GM23338 (cell line): ENCODE results near the gene ADORA1.

Experiments used
- CREB1 ChIP-seq: fragments of 250-450 bp; sonication (Bioruptor Pico); IDR thresholded peaks from 2 replicates; pipeline ENCODE4 v1.5.0; 2020; ENCODE audit warnings: low read depth, mild to moderate bottlenecking, moderate library complexity
- CTCF ChIP-seq, 2 experiments: fragments of 200-600 bp in 1 of 2; sonication (generic) in 1 of 2; conservative IDR thresholded peaks; 2 replicates each; pipeline versions ENCODE4 v1.5.1 to v1.6.1; 2016 to 2017; ENCODE audit warnings: antibody characterized with exemption in 2 of 2, low read depth in 2 of 2, mild to moderate bottlenecking in 2 of 2, moderate library complexity in 1 of 2
- EZH2 ChIP-seq: fragments of 200-600 bp; sonication (generic); IDR thresholded peaks from one replicate; pipeline ENCODE4 v1.8.0; 2017; ENCODE audit warnings: antibody characterized with exemption, mild to moderate bottlenecking, low read depth; ENCODE audit not compliant: unreplicated experiment
- EZH2phosphoT487 ChIP-seq: fragments of 200-600 bp; sonication (generic); IDR thresholded peaks from one replicate; pipeline ENCODE4 v1.8.1; 2018; ENCODE audit warnings: antibody characterized with exemption; ENCODE audit not compliant: unreplicated experiment
- JUNB ChIP-seq: IDR thresholded peaks from one replicate; pipeline ENCODE4 v1.6.1; 2016; ENCODE audit warnings: antibody characterized with exemption; ENCODE audit not compliant: unreplicated experiment
- NANOG ChIP-seq: IDR thresholded peaks from 2 replicates; pipeline ENCODE4 v1.6.1; 2016; ENCODE audit warnings: antibody characterized with exemption, borderline replicate concordance
- POLR2AphosphoS5 ChIP-seq: IDR thresholded peaks from 2 replicates; pipeline ENCODE4 v1.6.1; 2016; ENCODE audit warnings: antibody characterized with exemption, low read depth
- STAT1 ChIP-seq: IDR thresholded peaks from one replicate; pipeline ENCODE4 v1.6.1; 2016; ENCODE audit warnings: antibody characterized with exemption; ENCODE audit not compliant: unreplicated experiment
- ZNF331 ChIP-seq: fragments of 250-450 bp; sonication (Bioruptor Pico); IDR thresholded peaks from 2 replicates; pipeline ENCODE4 v1.5.0; 2020; ENCODE audit warnings: low read depth, mild to moderate bottlenecking, moderate library complexity
- TF ChIP-seq, protein P1 (sequence below): IDR thresholded peaks from one replicate; pipeline ENCODE4 v1.6.1; 2018; ENCODE audit warnings: antibody characterized with exemption; ENCODE audit not compliant: unreplicated experiment
- TF ChIP-seq, protein P2 (sequence below): IDR thresholded peaks from 2 replicates; pipeline ENCODE4 v1.6.1; 2016; ENCODE audit warnings: antibody characterized with exemption

GRCh38 chr1:203184467-203184866 lies 56.9 kb downstream of the ADORA1 start:
- TF ChIP-seq CTCF (conservative IDR thresholded peaks at IDR 0.05; ENCODE audit: low read depth in 2 of 2), result no peak
- no peak for TF ChIP-seq POLR2AphosphoS5
- no peak for TF ChIP-seq STAT1
- no peak for TF ChIP-seq EZH2phosphoT487
- TF ChIP-seq NANOG, result no peak
- TF ChIP-seq, protein P1, sequence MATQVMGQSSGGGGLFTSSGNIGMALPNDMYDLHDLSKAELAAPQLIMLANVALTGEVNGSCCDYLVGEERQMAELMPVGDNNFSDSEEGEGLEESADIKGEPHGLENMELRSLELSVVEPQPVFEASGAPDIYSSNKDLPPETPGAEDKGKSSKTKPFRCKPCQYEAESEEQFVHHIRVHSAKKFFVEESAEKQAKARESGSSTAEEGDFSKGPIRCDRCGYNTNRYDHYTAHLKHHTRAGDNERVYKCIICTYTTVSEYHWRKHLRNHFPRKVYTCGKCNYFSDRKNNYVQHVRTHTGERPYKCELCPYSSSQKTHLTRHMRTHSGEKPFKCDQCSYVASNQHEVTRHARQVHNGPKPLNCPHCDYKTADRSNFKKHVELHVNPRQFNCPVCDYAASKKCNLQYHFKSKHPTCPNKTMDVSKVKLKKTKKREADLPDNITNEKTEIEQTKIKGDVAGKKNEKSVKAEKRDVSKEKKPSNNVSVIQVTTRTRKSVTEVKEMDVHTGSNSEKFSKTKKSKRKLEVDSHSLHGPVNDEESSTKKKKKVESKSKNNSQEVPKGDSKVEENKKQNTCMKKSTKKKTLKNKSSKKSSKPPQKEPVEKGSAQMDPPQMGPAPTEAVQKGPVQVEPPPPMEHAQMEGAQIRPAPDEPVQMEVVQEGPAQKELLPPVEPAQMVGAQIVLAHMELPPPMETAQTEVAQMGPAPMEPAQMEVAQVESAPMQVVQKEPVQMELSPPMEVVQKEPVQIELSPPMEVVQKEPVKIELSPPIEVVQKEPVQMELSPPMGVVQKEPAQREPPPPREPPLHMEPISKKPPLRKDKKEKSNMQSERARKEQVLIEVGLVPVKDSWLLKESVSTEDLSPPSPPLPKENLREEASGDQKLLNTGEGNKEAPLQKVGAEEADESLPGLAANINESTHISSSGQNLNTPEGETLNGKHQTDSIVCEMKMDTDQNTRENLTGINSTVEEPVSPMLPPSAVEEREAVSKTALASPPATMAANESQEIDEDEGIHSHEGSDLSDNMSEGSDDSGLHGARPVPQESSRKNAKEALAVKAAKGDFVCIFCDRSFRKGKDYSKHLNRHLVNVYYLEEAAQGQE, result no peak
- no peak for TF ChIP-seq CREB1 (CRISPR knock-in tag)
- TF ChIP-seq EZH2, result no peak
- no peak for TF ChIP-seq JUNB
- TF ChIP-seq, protein P2, sequence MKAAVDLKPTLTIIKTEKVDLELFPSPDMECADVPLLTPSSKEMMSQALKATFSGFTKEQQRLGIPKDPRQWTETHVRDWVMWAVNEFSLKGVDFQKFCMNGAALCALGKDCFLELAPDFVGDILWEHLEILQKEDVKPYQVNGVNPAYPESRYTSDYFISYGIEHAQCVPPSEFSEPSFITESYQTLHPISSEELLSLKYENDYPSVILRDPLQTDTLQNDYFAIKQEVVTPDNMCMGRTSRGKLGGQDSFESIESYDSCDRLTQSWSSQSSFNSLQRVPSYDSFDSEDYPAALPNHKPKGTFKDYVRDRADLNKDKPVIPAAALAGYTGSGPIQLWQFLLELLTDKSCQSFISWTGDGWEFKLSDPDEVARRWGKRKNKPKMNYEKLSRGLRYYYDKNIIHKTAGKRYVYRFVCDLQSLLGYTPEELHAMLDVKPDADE, result no peak
- TF ChIP-seq ZNF331 (CRISPR knock-in tag), result no peak
